ENCODE results near the gene SBK1. TPM values are rescaled to one million over a fixed set of nuclear protein-coding genes. Genes with fewer than 3 reads are reported as not detected.

Gene SBK1
- total RNA-seq, 1 donor from 2014 or later, result 10.5 TPM

DNA sequence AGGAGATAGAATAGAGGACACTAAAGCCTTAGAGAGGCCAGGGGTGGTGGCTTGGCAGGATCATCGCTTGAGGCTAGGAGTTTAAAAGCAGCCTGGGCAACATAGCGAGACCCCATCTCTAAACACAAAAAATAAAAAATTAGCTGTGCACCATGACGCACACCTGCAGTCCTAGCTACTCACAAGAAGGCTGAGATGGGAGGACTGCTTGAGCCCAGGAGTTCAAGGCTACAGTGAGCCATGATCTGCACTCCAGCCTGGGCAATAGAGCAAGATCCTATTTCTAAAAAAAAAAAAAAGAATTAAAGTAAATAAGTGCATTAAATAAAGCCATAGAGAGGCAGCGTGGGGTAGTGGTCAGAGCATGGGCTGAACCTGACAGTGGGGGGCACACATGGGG lies 19.1 kb downstream of the SBK1 start:
- TF ChIP-seq, protein P1, sequence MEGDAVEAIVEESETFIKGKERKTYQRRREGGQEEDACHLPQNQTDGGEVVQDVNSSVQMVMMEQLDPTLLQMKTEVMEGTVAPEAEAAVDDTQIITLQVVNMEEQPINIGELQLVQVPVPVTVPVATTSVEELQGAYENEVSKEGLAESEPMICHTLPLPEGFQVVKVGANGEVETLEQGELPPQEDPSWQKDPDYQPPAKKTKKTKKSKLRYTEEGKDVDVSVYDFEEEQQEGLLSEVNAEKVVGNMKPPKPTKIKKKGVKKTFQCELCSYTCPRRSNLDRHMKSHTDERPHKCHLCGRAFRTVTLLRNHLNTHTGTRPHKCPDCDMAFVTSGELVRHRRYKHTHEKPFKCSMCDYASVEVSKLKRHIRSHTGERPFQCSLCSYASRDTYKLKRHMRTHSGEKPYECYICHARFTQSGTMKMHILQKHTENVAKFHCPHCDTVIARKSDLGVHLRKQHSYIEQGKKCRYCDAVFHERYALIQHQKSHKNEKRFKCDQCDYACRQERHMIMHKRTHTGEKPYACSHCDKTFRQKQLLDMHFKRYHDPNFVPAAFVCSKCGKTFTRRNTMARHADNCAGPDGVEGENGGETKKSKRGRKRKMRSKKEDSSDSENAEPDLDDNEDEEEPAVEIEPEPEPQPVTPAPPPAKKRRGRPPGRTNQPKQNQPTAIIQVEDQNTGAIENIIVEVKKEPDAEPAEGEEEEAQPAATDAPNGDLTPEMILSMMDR (IDR thresholded peaks at IDR 0.05; ENCODE audit: insufficient read depth, low read length, poor library complexity, severe bottlenecking), result no peak
- Histone ChIP-seq H3K4me3 (ENCODE audit: low read depth, low read length) (no peak overlapping the region), H3K36me3 (ENCODE audit: control insufficient read depth, insufficient read depth, low read length) (no peaks in the 10 kb centered on the region), H3K27me3 (ENCODE audit: control insufficient read depth, insufficient read depth, low read length) (peaks cover 2% of the 10 kb centered on the region)
- no peak for DNase-seq (ENCODE audit: low read depth)

DNA sequence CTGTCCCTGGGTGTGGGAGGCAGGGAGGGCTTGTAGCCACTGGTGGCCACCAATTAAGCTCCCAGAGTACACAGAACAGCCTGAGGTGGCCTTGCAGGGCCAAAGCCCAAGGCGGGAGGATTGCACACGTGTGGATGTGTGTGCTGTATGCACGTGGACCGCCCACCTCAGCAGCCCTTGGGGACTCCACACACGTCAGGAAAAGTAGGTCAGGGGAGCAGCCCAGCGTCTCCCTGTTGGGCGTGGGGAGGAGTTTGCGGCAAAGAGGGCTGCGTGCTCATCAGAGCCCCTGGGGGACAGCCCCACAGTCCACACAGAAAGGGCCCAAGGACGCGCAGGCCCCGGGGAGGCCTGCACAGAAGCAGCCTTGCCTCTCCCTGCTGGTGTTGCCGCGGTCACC lies 19.6 kb downstream of the SBK1 start:
- Histone ChIP-seq H3K4me3 (ENCODE audit: low read depth, low read length) (no peak overlapping the region), H3K27me3 (ENCODE audit: control insufficient read depth, insufficient read depth, low read length) (peaks cover 2% of the 10 kb centered on the region), H3K36me3 (ENCODE audit: control insufficient read depth, insufficient read depth, low read length) (no peaks in the 10 kb centered on the region)
- TF ChIP-seq, protein P1 (IDR thresholded peaks at IDR 0.05; ENCODE audit: insufficient read depth, low read length, poor library complexity, severe bottlenecking), result no peak
- DNase-seq (ENCODE audit: low read depth), result no peak

DNA sequence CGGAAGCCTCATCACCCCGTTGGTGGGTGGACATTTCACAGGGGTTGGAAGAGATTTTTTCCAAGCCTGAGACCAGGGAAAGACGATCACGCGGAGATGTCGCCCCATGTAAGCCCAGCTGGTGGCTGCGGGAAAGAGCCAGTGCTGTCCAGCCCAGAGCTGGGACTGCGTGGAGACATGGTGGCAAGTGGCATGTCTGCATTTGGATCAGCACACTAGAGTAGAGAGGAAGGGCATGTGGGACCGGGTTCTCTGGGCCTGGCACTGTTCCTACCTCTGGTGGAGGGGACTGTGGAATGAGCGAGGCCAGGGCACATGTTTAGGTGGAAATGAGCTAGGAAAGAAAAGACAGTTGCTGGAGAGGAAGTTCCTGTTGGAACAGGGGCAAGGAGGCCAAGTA lies 20.0 kb downstream of the SBK1 start:
- Histone ChIP-seq H3K4me3 (ENCODE audit: low read depth, low read length) (no peak overlapping the region), H3K36me3 (ENCODE audit: control insufficient read depth, insufficient read depth, low read length) (no peaks in the 10 kb centered on the region), H3K27me3 (ENCODE audit: control insufficient read depth, insufficient read depth, low read length) (peaks cover 2% of the 10 kb centered on the region)
- TF ChIP-seq, protein P1 (IDR thresholded peaks at IDR 0.05; ENCODE audit: insufficient read depth, low read length, poor library complexity, severe bottlenecking), result no peak
- DNase-seq (ENCODE audit: low read depth), result no peak

DNA sequence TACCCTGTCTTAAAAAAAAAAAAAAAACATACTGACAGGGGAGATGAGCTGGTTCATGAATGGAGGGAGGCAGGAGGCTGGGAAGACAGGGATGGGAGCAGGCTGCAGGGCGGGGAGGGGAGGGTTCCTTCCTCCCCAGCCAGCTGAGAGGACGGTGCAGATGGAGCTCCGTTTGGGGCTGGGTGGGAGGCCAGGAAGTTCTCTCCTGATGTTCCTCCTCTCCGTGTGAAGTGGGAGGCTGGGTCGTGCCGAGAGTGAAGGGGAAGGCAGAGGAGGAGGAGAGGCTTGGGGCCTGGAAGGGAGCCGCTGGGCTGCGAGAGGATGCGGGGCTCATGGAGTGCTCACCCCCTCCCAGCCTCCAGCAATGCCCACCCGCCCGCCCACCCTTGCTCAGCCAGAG lies 21.3 kb downstream of the SBK1 start:
- TF ChIP-seq, protein P1 (IDR thresholded peaks at IDR 0.05; ENCODE audit: insufficient read depth, low read length, poor library complexity, severe bottlenecking), result no peak
- no peak overlapping the region for H3K4me3 ChIP-seq (ENCODE audit: low read depth, low read length)
- H3K27me3 ChIP-seq (ENCODE audit: control insufficient read depth, insufficient read depth, low read length), result peaks cover 2% of the 10 kb centered on the region
- no peaks in the 10 kb centered on the region for H3K36me3 ChIP-seq (ENCODE audit: control insufficient read depth, insufficient read depth, low read length)
- no peak for DNase-seq (ENCODE audit: low read depth)

DNA sequence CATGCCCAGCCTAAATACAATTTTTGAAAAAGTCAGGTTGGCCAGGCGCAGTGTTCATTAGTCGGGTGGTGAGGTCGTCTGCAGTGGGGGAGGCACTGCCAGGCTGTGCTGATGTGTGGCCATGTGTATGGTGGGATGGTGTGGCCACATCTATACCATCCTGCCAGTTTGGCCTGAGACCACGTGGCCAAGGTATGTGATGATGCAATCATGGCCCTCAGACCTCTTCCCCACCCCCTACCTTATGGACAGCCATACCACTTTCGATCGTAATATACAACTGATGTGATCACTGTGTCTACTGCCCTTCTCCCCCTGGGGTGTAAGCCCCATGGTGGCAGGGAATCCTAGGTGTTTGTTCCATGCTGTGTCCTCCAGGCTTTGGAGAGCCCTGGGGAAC lies 23.7 kb downstream of the SBK1 start:
- TF ChIP-seq, protein P1 (IDR thresholded peaks at IDR 0.05; ENCODE audit: insufficient read depth, low read length, poor library complexity, severe bottlenecking), result no peak

DNA sequence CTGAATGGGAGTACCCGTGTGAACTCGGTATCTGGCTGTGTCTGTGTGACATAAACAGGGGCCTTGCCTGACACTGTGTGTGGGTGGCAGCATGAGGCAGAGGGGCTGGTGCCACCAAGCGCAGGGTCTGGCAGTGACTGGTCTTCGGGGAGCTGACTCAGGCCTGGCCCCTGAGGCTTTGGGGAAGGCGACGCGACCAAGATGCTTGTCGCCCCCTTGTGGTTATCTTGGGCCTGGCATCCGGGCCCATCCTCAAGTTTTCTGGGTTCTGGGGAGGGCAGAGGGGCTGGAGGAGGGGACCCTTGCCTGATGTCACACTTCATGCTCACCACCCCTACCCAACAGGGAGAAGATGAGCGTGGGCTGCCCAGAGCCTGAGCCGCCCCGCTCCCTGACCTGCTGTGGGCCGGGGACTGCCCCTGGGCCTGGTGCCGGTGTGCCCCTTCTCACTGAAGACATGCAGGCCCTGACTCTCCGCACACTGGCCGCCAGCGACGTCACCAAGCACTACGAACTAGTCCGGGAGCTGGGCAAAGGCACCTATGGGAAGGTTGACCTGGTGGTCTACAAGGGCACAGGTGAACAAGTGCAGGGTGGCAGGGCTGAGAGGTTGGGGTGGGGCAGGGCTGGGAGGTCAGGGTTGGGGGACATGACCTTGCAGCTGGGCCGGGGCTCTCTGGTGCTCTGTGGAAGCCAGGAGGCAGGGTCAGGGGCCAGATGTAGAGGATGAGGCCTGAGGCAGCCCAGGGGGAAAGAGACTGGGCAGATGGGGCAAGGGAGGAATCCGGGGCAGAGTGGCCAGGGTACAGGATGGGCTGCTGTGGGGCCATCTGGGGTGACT lies 24.9 kb downstream of the SBK1 start:
- TF ChIP-seq, protein P1 (IDR thresholded peaks at IDR 0.05; ENCODE audit: insufficient read depth, low read length, poor library complexity, severe bottlenecking), result peak; percentile 90
- Histone ChIP-seq H3K36me3 (ENCODE audit: control insufficient read depth, insufficient read depth, low read length) (no peaks in the 10 kb centered on the region), H3K4me3 (ENCODE audit: low read depth, low read length) (no peak overlapping the region), H3K27me3 (ENCODE audit: control insufficient read depth, insufficient read depth, low read length) (peaks cover 2% of the 10 kb centered on the region)
- DNase-seq (ENCODE audit: low read depth), result no peak

More for the DNA sequence above, 23.7 kb downstream of the SBK1 start:
- Histone ChIP-seq H3K4me3 (ENCODE audit: low read depth, low read length) (no peak overlapping the region), H3K27me3 (ENCODE audit: control insufficient read depth, insufficient read depth, low read length) (peaks cover 2% of the 10 kb centered on the region), H3K36me3 (ENCODE audit: control insufficient read depth, insufficient read depth, low read length) (no peaks in the 10 kb centered on the region)
- no peak for DNase-seq (ENCODE audit: low read depth)

Data from kidney epithelial cell (primary cell).